Panc1 (cell line): ENCODE results near the gene SLC6A11. TPM values are rescaled to one million over a fixed set of nuclear protein-coding genes. Genes with fewer than 3 reads are reported as not detected.
A peak's percentile ranks its signal among the peaks of the same experiment; 100 is the strongest.

ENCODE experiments used
- ATAC-seq: fragments of 200-7000 bp; cut with Tn5 transposase; 2 replicates; pipeline ENCODE4 v1.9.1; 2020; ENCODE audit warnings: mild to moderate bottlenecking, moderate library complexity
- Bru-seq: library from RNA; stranded (reverse); fragments of 400-500 nt; gene quantifications from one replicate; lab custom pipeline; 2021; lab: Mats Ljungman, UMichigan
- BruChase-seq, 2 experiments: library from RNA; stranded (reverse); fragments of 400-500 nt; gene quantifications; one replicate each; lab custom pipeline; 2021; lab: Mats Ljungman, UMichigan
- BruUV-seq: library from RNA; stranded (reverse); fragments of 400-500 nt; replicated peaks from 2 replicates; lab custom pipeline; 2021; lab: Mats Ljungman, UMichigan
- CTCF ChIA-PET: fragments of 300-600 bp; sonication (Branson Sonifier 250); formaldehyde crosslinking; loops from one replicate; lab custom pipeline; 2022; ENCODE audit warnings: antibody characterized with exemption; lab: Charles Lee
- POLR2A ChIA-PET: fragments of 300-600 bp; sonication (Branson Sonifier 250); formaldehyde crosslinking; loops from one replicate; lab custom pipeline; 2022; ENCODE audit warnings: antibody characterized with exemption; lab: Charles Lee
- DNase-seq: peaks from one replicate; pipeline ENCODE4 v3.0.0-alpha.2; 2010; ENCODE audit warnings: low read depth, low spot score
- H3K27ac ChIP-seq: 2 replicates; pipeline ENCODE4 v1.5.1; 2011; ENCODE audit warnings: mild to moderate bottlenecking, low read length, inconsistent platforms
- H3K27me3 ChIP-seq: fragments of 200-500 bp; sonication (Bioruptor generic); 2 replicates; pipeline ENCODE4 v1.6.0; 2014; ENCODE audit warnings: low read length, inconsistent platforms; ENCODE audit not compliant: control insufficient read depth, insufficient read depth
- H3K36me3 ChIP-seq: fragments of 200-500 bp; sonication (Bioruptor generic); 2 replicates; pipeline ENCODE4 v1.5.1; 2014; ENCODE audit warnings: inconsistent platforms, mild to moderate bottlenecking, low read length, moderate library complexity; ENCODE audit not compliant: control insufficient read depth, insufficient read depth
- H3K4me1 ChIP-seq: 2 replicates; pipeline ENCODE4 v1.5.1; 2011; ENCODE audit warnings: inconsistent platforms, mild to moderate bottlenecking, low read length, moderate library complexity; ENCODE audit not compliant: control insufficient read depth, insufficient read depth
- H3K4me3 ChIP-seq, 2 experiments: 2 replicates each; pipeline ENCODE4 v1.5.1; 2011 to 2012; ENCODE audit warnings: low read depth in 2 of 2, low read length in 2 of 2, mild to moderate bottlenecking in 2 of 2, inconsistent platforms in 1 of 2, moderate library complexity in 1 of 2
- H3K9me3 ChIP-seq: fragments of 200-500 bp; sonication (Bioruptor generic); 2 replicates; pipeline ENCODE4 v1.5.1; 2014; ENCODE audit warnings: low read depth, mild to moderate bottlenecking, inconsistent platforms, low read length, moderate library complexity; ENCODE audit not compliant: control insufficient read depth, insufficient read depth
- CTCF ChIP-seq: fragments of 450-650 bp; IDR thresholded peaks from 2 replicates; pipeline ENCODE4 v1.5.1; 2017; ENCODE audit warnings: mild to moderate bottlenecking
- POLR2AphosphoS5 ChIP-seq: IDR thresholded peaks from 2 replicates; pipeline ENCODE4 v1.6.1; 2012; ENCODE audit warnings: mild to moderate bottlenecking, low read depth, low read length, moderate library complexity
- REST ChIP-seq, 2 experiments: IDR thresholded peaks; 2 replicates each; pipeline ENCODE4 v1.6.1; 2011 to 2012; ENCODE audit warnings: low read depth in 2 of 2, control low read depth in 1 of 2, low read length in 1 of 2, mild to moderate bottlenecking in 1 of 2, moderate library complexity in 1 of 2; ENCODE audit not compliant: insufficient read depth in 1 of 2
- SIN3A ChIP-seq: IDR thresholded peaks from 2 replicates; pipeline ENCODE4 v1.6.1; 2012; ENCODE audit warnings: low read depth, mild to moderate bottlenecking, low read length, moderate library complexity, borderline replicate concordance; ENCODE audit not compliant: insufficient read depth
- TCF7L2 ChIP-seq: IDR thresholded peaks from 2 replicates; pipeline ENCODE4 v1.6.1; 2011; ENCODE audit warnings: mild to moderate bottlenecking, low read depth, low read length, inconsistent platforms
- in situ Hi-C: cut with HindIII; loops from 2 replicates; pipeline ENCODE4 v1.10.0; 2016; ENCODE audit warnings: low sequenced_read_pairs, low pct_unique_long_range_greater_than_20kb
- intact Hi-C: fragments of 100-400 bp; cut with micrococcal nuclease; formaldehyde crosslinking; loops from one replicate; pipeline ENCODE4 v1.10.0; 2022; ENCODE audit not compliant: unreplicated experiment
- long read RNA-seq: library from polyadenylated mRNA; unstranded; transcript quantifications from one replicate; pipeline ENCODE4 v2.0.0, GENCODE V29; 2021; ENCODE audit not compliant: unreplicated experiment
- polyA plus RNA-seq: library from polyadenylated mRNA; unstranded; fragments of >200 nt; gene quantifications from one replicate; pipeline ENCODE4 v1.2.1, GENCODE V29; 2012; ENCODE audit warnings: missing spikeins; ENCODE audit not compliant: insufficient read length
- total RNA-seq: library from RNA; stranded (reverse); gene quantifications from one replicate; pipeline ENCODE4 v1.2.1, GENCODE V29; 2021; ENCODE audit not compliant: unreplicated experiment

The SLC6A11 gene
- total RNA-seq: not detected
- not detected for polyA plus RNA-seq
- Bru-seq, nascent RNA: percentile 10 among the genes with signal in this experiment
- BruChase-seq, experiment 1, labeled RNA remaining after a 2-hour chase: percentile 7 among the genes with signal in this experiment
- percentile 8 among the genes with signal in this experiment for BruChase-seq, experiment 2, labeled RNA remaining after a 6-hour chase
- long read RNA-seq: 0 reads

- H3K4me3 ChIP-seq: no peak within 1 kb of the TSS
- ATAC-seq: no peak
- intact Hi-C loops: no loop called here
Measured at GRCh38 chr3:10816019-10816862, at the start of gene SLC6A11. Gene SLC6A11, plus strand, starts transcription at chr3:10816228. Its CDS starts 38 bp downstream, at chr3:10816266.

More at GRCh38 chr3:10816019-10816862, at the start of gene SLC6A11:
- no peak within 1 kb of the TSS for H3K27ac ChIP-seq
- DNase-seq: no peak
- H3K36me3 ChIP-seq: no peaks in the 10 kb centered on the region
- POLR2A ChIA-PET: no interaction called here
- H3K4me1 ChIP-seq: no peaks in the 10 kb centered on the region
- in situ Hi-C loops: no loop called here
- CTCF ChIA-PET: no interaction called here
- BruUV-seq: no TSS peak
- TF ChIP-seq REST (IDR thresholded peaks at IDR 0.05; ENCODE audit: insufficient read depth in 1 of 2, low read depth in 2 of 2, low read length in 1 of 2) (no peak), TCF7L2 (no peak), CTCF (no peak), POLR2AphosphoS5 (no peak), SIN3A (no peak)
- 0 out of 2 replicates have a peak, but pooled peaks cover 4% of the 10 kb centered on the region for H3K27me3 ChIP-seq
- H3K9me3 ChIP-seq: no peaks in the 10 kb centered on the region
